H1 (cell line): Measurements from ENCODE around the gene C9orf50. TPM values are rescaled to one million over a fixed set of nuclear protein-coding genes. Genes with fewer than 3 reads are reported as not detected.

Source experiments
- CHD7 ChIP-seq: fragments of 300-600 bp; sonication (generic); IDR thresholded peaks from 2 replicates; pipeline ENCODE4 v1.7.1; 2012; ENCODE audit warnings: low read length, moderate library complexity, mild to moderate bottlenecking, inconsistent platforms; ENCODE audit not compliant: insufficient replicate concordance
- CTBP2 ChIP-seq: IDR thresholded peaks from 2 replicates; pipeline ENCODE4 v1.7.0; 2011; ENCODE audit warnings: borderline replicate concordance, mild to moderate bottlenecking, moderate library complexity, mixed read lengths, low read length; ENCODE audit not compliant: insufficient read depth, insufficient read length
- GABPA ChIP-seq: IDR thresholded peaks from 2 replicates; pipeline ENCODE4 v1.6.1; 2011; ENCODE audit warnings: mild to moderate bottlenecking, low read length, moderate library complexity, borderline replicate concordance; ENCODE audit not compliant: insufficient read depth
- HDAC2 ChIP-seq, 2 experiments: fragments of 300-600 bp in 1 of 2; sonication (generic) in 1 of 2; IDR thresholded peaks; 2 replicates each; pipeline ENCODE4 v1.6.1; 2011 to 2012; ENCODE audit warnings: low read depth in 2 of 2, low read length in 2 of 2, mild to moderate bottlenecking in 2 of 2, moderate library complexity in 2 of 2, borderline replicate concordance in 1 of 2, inconsistent platforms in 1 of 2
- KDM4A ChIP-seq: IDR thresholded peaks from one replicate; pipeline ENCODE4 v1.7.1; 2012; ENCODE audit warnings: low read depth, mild to moderate bottlenecking, moderate library complexity, low read length, inconsistent platforms; ENCODE audit not compliant: severe bottlenecking
- KDM5A ChIP-seq: fragments of 200-600 bp; IDR thresholded peaks from 2 replicates; pipeline ENCODE4 v1.7.1; 2012; ENCODE audit warnings: mild to moderate bottlenecking, low read length, inconsistent platforms, mixed read lengths
- POLR2A ChIP-seq, 2 experiments: IDR thresholded peaks; 1 replicate in 1 of 2; 2 replicates in 1 of 2; pipeline ENCODE4 v1.6.1; 2011; ENCODE audit warnings: low read depth in 2 of 2, low read length in 2 of 2, mild to moderate bottlenecking in 2 of 2; ENCODE audit errors: control extremely low read depth in 1 of 2
- SP2 ChIP-seq: IDR thresholded peaks from 2 replicates; pipeline ENCODE4 v1.6.1; 2012; ENCODE audit warnings: mild to moderate bottlenecking, low read length, inconsistent platforms
- TEAD4 ChIP-seq: IDR thresholded peaks from 2 replicates; pipeline ENCODE4 v1.6.1; 2012; ENCODE audit warnings: low read depth, low read length, inconsistent platforms, mixed read lengths
- polyA plus RNA-seq, 7 experiments: library from polyadenylated mRNA; depleted of rRNA in 3 of 7; stranded (reverse) in 5 of 7; unstranded in 2 of 7; fragments of >200 nt in 5 of 7; fragments of 200-250 nt in 2 of 7; gene quantifications; 1 replicate in 5 of 7; 2 replicates in 1 of 7; 4 replicates in 1 of 7; pipeline versions ENCODE4 v1.2.1 to v1.2.3, GENCODE V29; 2011 to 2013; ENCODE audit warnings: missing spikeins in 2 of 7, mixed read lengths in 2 of 7
- total RNA-seq: library from RNA; stranded (reverse); fragmentation: NEBNext Ultra II Directional; extraction: Animal tissue kit (Norgen Biotek cat#: 25700); gene quantifications from 2 replicates; pipeline ENCODE4 v1.2.1, GENCODE V29; 2021

C9orf50 gene
- total and polyA plus RNA-seq, 2 of the 8 experiments (the other 6 are each of a cell fraction or from before 2014, with no cell fraction given) = not detected

GRCh38 chr9:129619787-129620668, 873 bp downstream of the C9orf50 start (continued):
- TF ChIP-seq GABPA = no peak
- TF ChIP-seq TEAD4 = no peak
- TF ChIP-seq SP2 = no peak
- 0 out of 4 replicates have a peak, but pooled peaks of 1 of the 2 experiments have one; percentile 20 for TF ChIP-seq HDAC2 (IDR thresholded peaks at IDR 0.05; ENCODE audit: borderline replicate concordance in 1 of 2, low read depth in 2 of 2, low read length in 2 of 2)
- TF ChIP-seq KDM5A = no peak
- TF ChIP-seq KDM4A = peak; percentile 89
- TF ChIP-seq POLR2A (IDR thresholded peaks at IDR 0.05; ENCODE audit: control extremely low read depth in 1 of 2, low read depth in 2 of 2, low read length in 2 of 2) = no peak
- no peak for TF ChIP-seq CTBP2
- no peak for TF ChIP-seq CHD7
